Activated CD4-positive, alpha-beta T cell treated with anti-CD3 and anti-CD28 coated beads for 4 hours (primary cell): ENCODE results near the gene TAAR8.
"Not testable (repeated sequence)": the region's sequence is repeated elsewhere in the genome, so short reads cannot be mapped to it uniquely, and the experiment has no call there.

ENCODE experiments used
- DNase-seq, 2 donors: peaks; one replicate each; pipeline ENCODE4 v3.0.0-alpha.2; 2020

TAAR8 gene

GRCh38 chr6:132552372-132552771, at the start of gene TAAR8:
Gene TAAR8 (plus strand): TSS chr6:132552672. CDS start chr6:132552693, 21 bp downstream.
- no peak for DNase-seq

- no peak for DNase-seq
Observed at GRCh38 chr6:132504757-132505156, 47.7 kb upstream of the TAAR8 start.

- no peak for DNase-seq
Observed at GRCh38 chr6:132505158-132505557, 47.3 kb upstream of the TAAR8 start.

GRCh38 chr6:132506461-132506860, 46.0 kb upstream of the TAAR8 start:
- DNase-seq = no peak

- DNase-seq = no peak
Observed at GRCh38 chr6:132506869-132507808, 45.3 kb upstream of the TAAR8 start.

GRCh38 chr6:132511210-132511830, 41.2 kb upstream of the TAAR8 start:
- no peak for DNase-seq

GRCh38 chr6:132511831-132512220, 40.6 kb upstream of the TAAR8 start:
- DNase-seq = no peak

GRCh38 chr6:132512342-132512637, 40.2 kb upstream of the TAAR8 start:
- no peak for DNase-seq

- DNase-seq = peak; percentile 82 to 85
Observed at GRCh38 chr6:132512638-132513632, 39.5 kb upstream of the TAAR8 start, which contains the start of gene STX7. Gene STX7 (minus strand): TSS chr6:132513116. CDS start chr6:132503530, 9,586 bp downstream.

- DNase-seq = no peak
Observed at GRCh38 chr6:132513831-132514545, 38.5 kb upstream of the TAAR8 start.

GRCh38 chr6:132515386-132515785, 37.1 kb upstream of the TAAR8 start:
- DNase-seq = no peak

- no peak for DNase-seq
Observed at GRCh38 chr6:132520953-132521352, 31.5 kb upstream of the TAAR8 start.

- no peak for DNase-seq
Observed at GRCh38 chr6:132524646-132525045, 27.8 kb upstream of the TAAR8 start.

GRCh38 chr6:132525866-132526265, 26.6 kb upstream of the TAAR8 start:
- DNase-seq = no peak

GRCh38 chr6:132526461-132526860, 26.0 kb upstream of the TAAR8 start:
- DNase-seq = no peak

- no peak for DNase-seq
Observed at GRCh38 chr6:132527791-132528190, 24.7 kb upstream of the TAAR8 start.

GRCh38 chr6:132530293-132530974, 22.0 kb upstream of the TAAR8 start:
- peak; percentile 71 to 75 for DNase-seq

GRCh38 chr6:132534546-132534945, 17.9 kb upstream of the TAAR8 start:
- not testable (repeated sequence) for DNase-seq

GRCh38 chr6:132537145-132537544, 15.3 kb upstream of the TAAR8 start:
- no peak for DNase-seq

GRCh38 chr6:132537977-132538376, 14.5 kb upstream of the TAAR8 start, which contains the start of gene TAAR9:
Gene TAAR9 (plus strand): TSS chr6:132538277. CDS start chr6:132538290, 13 bp downstream.
- DNase-seq = no peak

GRCh38 chr6:132544826-132545225, 7.6 kb upstream of the TAAR8 start:
- no peak for DNase-seq
